GM18907 (cell line): ENCODE data around the gene GOSR2.

Source experiments
- ATAC-seq: cut with Tn5 transposase; IDR thresholded peaks from one replicate; pipeline ENCODE4 v1.9.1; 2021; ENCODE audit warnings: mild to moderate bottlenecking, moderate library complexity; ENCODE audit not compliant: unreplicated experiment

Gene GOSR2

GRCh38 chr17:46958041-46958591, 35.2 kb downstream of the GOSR2 start:
- ATAC-seq = no peak

- ATAC-seq = no peak
Measured at GRCh38 chr17:46960152-46960551, 37.2 kb downstream of the GOSR2 start.

- ATAC-seq = no peak
Measured at GRCh38 chr17:46962374-46962790, 39.4 kb downstream of the GOSR2 start.

GRCh38 chr17:46963571-46963970, 40.6 kb downstream of the GOSR2 start:
- no peak for ATAC-seq

- ATAC-seq = no peak
Measured at GRCh38 chr17:46964315-46965265, 41.6 kb downstream of the GOSR2 start.

- ATAC-seq = no peak
Measured at GRCh38 chr17:46968224-46968834, 45.4 kb downstream of the GOSR2 start.

GRCh38 chr17:46968896-46969295, 45.9 kb downstream of the GOSR2 start:
- ATAC-seq = no peak

GRCh38 chr17:46971647-46972300, 48.8 kb downstream of the GOSR2 start:
- ATAC-seq = no peak

GRCh38 chr17:46972346-46972745, 49.4 kb downstream of the GOSR2 start:
- no peak for ATAC-seq

GRCh38 chr17:46974086-46974485, 51.1 kb downstream of the GOSR2 start:
- ATAC-seq = no peak

- no peak for ATAC-seq
Measured at GRCh38 chr17:46975287-46975686, 52.3 kb downstream of the GOSR2 start.

- no peak for ATAC-seq
Measured at GRCh38 chr17:46976626-46977270, 53.8 kb downstream of the GOSR2 start.

GRCh38 chr17:46977348-46977747, 54.4 kb downstream of the GOSR2 start:
- no peak for ATAC-seq

GRCh38 chr17:46977750-46978488, 55.0 kb downstream of the GOSR2 start:
- ATAC-seq = no peak

- ATAC-seq = no peak
Measured at GRCh38 chr17:46978489-46979146, 55.7 kb downstream of the GOSR2 start.

- ATAC-seq = no peak
Measured at GRCh38 chr17:46979147-46979863, 56.3 kb downstream of the GOSR2 start, which contains the start of gene RPRML. Gene RPRML (minus strand): TSS chr17:46979253. CDS start chr17:46979007, 246 bp downstream.

GRCh38 chr17:46982577-46982976, 59.6 kb downstream of the GOSR2 start:
- ATAC-seq = no peak

GRCh38 chr17:46983782-46984181, 60.8 kb downstream of the GOSR2 start:
- ATAC-seq = no peak

- ATAC-seq = no peak
Measured at GRCh38 chr17:46984341-46984740, 61.4 kb downstream of the GOSR2 start.
